NCI-H1694 (cell line): ENCODE data around the gene FLYWCH1.
"Not testable (repeated sequence)": the region's sequence is repeated elsewhere in the genome, so short reads cannot be mapped to it uniquely, and the experiment has no call there.

Experiments
- DNase-seq: peaks from one replicate; lab custom pipeline; 2025; lab: John Stamatoyannopoulos, UW

FLYWCH1 gene

GRCh38 chr16:2898831-2899563, 12.7 kb upstream of the FLYWCH1 start:
- no peak for DNase-seq

GRCh38 chr16:2899564-2900072, 12.1 kb upstream of the FLYWCH1 start:
- DNase-seq = no peak

- no peak for DNase-seq
Observed at GRCh38 chr16:2900526-2901075, 11.1 kb upstream of the FLYWCH1 start.

- no peak for DNase-seq
Observed at GRCh38 chr16:2902337-2903130, 9.2 kb upstream of the FLYWCH1 start.

- DNase-seq = peak; percentile 44
Observed at GRCh38 chr16:2904100-2904921, 7.4 kb upstream of the FLYWCH1 start.

GRCh38 chr16:2904922-2905240, 6.8 kb upstream of the FLYWCH1 start:
- no peak for DNase-seq

- DNase-seq = peak; percentile 98
Observed at GRCh38 chr16:2905241-2905987, 6.3 kb upstream of the FLYWCH1 start.

GRCh38 chr16:2905988-2906387, 5.7 kb upstream of the FLYWCH1 start:
- no peak for DNase-seq

- DNase-seq = not testable (repeated sequence)
Observed at GRCh38 chr16:2907084-2907753, 4.5 kb upstream of the FLYWCH1 start.

- no peak for DNase-seq
Observed at GRCh38 chr16:2910441-2910969, 1.2 kb upstream of the FLYWCH1 start.

- no peak for DNase-seq
Observed at GRCh38 chr16:2912330-2913199, 834 bp downstream of the FLYWCH1 start.

GRCh38 chr16:2913603-2914002, 1.9 kb downstream of the FLYWCH1 start:
- no peak for DNase-seq

GRCh38 chr16:2914233-2914632, 2.5 kb downstream of the FLYWCH1 start:
- no peak for DNase-seq

GRCh38 chr16:2915196-2915929, 3.6 kb downstream of the FLYWCH1 start:
- no peak for DNase-seq

GRCh38 chr16:2919511-2920255, 8.0 kb downstream of the FLYWCH1 start:
- peak; percentile 62 for DNase-seq

GRCh38 chr16:2923481-2923880, 11.8 kb downstream of the FLYWCH1 start:
- no peak for DNase-seq

GRCh38 chr16:2924901-2925755, 13.4 kb downstream of the FLYWCH1 start:
- peak; percentile 50 for DNase-seq
